A172 (cell line): ENCODE measurements around the gene EIF3L. TPM values are rescaled to one million over a fixed set of nuclear protein-coding genes. Genes with fewer than 3 reads are reported as not detected.
"Not testable (repeated sequence)": the region's sequence is repeated elsewhere in the genome, so short reads cannot be mapped to it uniquely, and the experiment has no call there.

ENCODE experiments used
- DNase-seq: peaks from one replicate; pipeline ENCODE4 v3.0.0-alpha.2; 2015; ENCODE audit warnings: low spot score
- total RNA-seq: library from RNA; depleted of rRNA; stranded (reverse); fragments of >200 nt; shearing (Covaris generic); gene quantifications from 2 replicates; pipeline ENCODE4 v1.2.3, GENCODE V29; 2014; rRNA removed

Gene EIF3L
- 161 and 170 TPM in 2 replicates for total RNA-seq

- DNase-seq = peak; percentile 71
Observed at GRCh38 chr22:37849089-37849751, at the start of gene EIF3L. TSS of gene EIF3L (plus strand) at chr22:37849419. CDS start at chr22:37849450, 31 bp downstream.

DNA sequence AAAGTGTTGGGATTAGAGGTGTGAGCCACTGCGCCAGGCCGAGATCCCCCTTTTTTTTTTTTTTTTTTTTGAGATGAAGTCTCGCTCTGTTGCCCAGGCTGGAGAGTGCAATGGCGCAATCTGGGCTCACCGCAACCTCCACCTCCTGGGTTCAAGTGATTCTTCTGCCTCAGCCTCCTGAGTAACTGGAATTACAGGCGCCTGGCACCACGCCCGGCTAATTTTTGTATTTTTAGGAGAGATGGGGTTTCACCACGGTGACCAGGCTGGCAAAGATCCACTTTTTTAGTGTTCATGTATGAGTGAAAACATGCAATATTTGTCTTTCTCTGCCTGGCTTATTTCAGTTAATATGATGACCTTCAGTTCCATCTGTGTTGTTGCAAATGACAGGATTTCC is 49.2 kb upstream of the EIF3L start:
- not testable (repeated sequence) for DNase-seq

GRCh38 chr22:37801946-37802309 is 47.3 kb upstream of the EIF3L start:
- DNase-seq = no peak

DNA sequence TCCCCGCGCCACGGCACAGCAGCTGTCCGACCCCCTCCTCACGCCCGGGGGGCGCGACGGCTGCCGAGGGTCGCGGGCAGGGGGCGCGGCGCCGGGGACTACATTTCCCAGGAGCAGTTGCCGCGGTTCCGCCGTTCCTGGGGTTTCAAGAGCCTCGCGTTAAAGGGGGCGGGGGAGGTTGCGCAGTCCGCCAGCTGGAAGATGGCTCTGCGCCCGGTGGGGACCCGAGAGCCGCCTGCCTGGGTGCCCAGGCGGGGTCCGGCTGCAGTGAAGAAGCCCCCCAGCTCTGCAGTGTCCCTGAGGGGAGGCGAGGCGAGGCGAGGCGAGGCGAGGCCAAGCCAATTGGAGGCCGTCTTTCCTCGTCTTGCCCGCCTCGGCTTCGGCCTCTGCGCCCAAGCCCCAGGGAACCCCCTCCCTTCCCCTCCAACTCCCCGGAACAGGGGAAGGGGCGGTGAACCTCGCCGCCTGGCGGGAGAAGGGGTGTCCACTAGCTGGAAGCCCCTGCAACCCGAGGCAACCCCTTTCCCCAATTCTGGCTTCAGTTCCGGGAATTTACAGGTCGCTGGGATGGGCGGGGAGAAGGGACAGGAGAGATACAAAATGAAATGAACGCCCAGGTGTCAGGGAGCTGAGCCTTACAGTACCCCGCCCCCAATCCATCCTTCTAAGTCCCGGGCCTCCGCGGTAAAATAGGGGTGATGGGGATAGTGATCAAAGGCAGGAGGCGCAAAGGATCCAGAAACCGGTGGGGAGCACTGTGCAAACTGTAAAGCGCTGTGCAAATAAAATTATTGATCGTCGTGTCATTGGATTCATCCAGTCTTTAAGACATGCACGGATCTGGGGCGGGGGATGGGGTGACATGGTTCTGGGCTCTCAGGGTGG is 46.7 kb upstream of the EIF3L start:
- DNase-seq = no peak

DNA sequence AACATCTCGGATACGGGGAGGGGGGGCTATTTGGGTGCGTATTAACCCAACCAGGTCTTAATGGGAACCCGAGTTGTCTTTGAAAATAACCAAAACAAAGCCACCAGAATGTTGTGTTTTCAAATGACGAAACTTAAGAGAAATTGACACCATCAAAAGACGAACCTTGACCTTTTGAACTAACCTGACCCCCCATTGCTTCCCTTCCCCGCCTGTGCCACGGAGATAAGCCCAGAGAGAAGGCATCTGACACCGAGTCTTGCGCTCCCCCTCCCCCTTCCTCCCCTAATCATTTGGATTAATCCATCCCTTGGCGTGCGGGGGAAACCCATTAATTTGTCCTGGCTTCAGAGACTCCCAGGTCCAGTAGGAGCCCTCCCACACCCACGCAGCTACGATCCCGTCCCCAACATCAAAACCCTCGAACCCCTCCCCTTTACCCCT is 46.0 kb upstream of the EIF3L start:
- no peak for DNase-seq

GRCh38 chr22:37803639-37804351 is 45.4 kb upstream of the EIF3L start:
- DNase-seq = no peak

DNA sequence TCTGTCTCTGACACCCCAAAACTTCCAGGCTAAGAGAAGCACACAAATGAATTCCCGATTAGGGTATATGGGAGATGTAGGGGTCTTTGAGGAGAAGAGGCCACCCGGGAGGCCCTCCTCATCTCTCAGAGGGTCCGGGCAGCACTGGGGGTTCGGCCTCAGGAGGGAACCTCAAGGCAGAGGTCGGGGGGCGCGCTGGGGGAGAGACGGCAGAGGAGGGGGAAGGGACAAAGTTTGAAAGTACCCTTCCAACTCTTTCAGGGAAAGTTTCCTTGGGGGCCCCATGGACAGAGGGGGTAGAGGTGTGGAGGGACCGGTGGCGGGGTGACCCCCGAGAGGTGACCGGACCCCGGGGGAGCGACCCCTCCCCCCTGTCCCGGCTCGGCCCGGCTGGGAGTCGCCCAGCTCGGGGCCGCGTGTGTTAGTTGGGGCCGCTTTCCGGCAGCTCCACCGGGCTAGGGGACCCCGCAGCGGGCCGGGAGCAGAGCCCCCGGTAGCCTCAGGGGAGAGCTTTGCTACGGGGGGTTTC is 44.8 kb upstream of the EIF3L start:
- DNase-seq = no peak

- no peak for DNase-seq
Observed at GRCh38 chr22:37804881-37805809, 44.1 kb upstream of the EIF3L start.

- no peak for DNase-seq
Observed at GRCh38 chr22:37805810-37806277, 43.4 kb upstream of the EIF3L start.

DNA sequence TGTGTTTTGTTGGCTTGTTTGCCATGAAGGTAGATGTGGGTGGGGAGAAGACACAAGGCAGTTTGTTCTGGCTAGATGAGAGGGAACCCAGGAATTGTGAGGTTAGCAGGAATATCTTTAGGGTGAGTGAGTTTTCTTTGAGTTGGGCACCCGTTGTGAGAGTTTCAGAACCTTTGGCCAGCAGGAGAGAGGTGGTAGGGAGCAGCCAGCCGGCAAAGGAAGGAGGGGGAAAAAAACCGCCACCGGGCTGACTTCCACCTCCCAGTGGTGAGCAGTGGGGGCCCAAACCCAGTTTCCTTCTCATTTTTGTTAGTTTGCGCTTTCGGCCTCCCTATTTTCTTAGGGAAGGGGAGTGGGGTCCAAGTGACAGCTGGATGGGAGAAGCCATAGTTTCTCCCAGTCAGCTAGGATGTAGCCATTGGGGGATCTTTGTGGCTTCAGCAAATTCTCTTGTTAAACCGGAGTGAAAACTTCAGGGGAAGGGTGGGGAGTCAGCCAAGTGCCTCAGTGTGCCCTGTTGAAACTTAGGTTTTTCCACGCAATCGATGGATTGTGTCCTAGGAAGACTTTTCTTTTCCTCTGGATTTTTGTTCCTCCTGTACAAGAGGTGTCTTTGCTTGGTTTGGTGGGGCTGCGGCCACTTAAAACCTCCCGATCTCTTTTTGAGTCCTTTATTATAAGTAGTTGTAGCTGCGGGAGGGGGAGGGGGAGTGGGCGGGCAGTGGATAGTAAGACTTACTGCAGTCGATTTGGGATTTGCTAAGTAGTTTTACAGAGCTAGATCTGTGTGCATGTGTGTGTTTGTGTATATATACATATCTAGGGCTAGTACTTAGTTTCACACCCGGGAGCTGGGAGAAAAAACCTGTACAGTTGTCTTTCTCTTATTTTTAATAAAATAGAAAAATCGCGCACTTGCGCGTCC is 42.5 kb upstream of the EIF3L start:
- no peak for DNase-seq

GRCh38 chr22:37807410-37808293 is 41.6 kb upstream of the EIF3L start, which contains the start of gene GCAT:
TSS of gene GCAT (plus strand) at chr22:37807934. CDS start at chr22:37807968, 34 bp downstream.
- peak; percentile 77 for DNase-seq

- no peak for DNase-seq
Observed at GRCh38 chr22:37808294-37808657, 40.9 kb upstream of the EIF3L start.

DNA sequence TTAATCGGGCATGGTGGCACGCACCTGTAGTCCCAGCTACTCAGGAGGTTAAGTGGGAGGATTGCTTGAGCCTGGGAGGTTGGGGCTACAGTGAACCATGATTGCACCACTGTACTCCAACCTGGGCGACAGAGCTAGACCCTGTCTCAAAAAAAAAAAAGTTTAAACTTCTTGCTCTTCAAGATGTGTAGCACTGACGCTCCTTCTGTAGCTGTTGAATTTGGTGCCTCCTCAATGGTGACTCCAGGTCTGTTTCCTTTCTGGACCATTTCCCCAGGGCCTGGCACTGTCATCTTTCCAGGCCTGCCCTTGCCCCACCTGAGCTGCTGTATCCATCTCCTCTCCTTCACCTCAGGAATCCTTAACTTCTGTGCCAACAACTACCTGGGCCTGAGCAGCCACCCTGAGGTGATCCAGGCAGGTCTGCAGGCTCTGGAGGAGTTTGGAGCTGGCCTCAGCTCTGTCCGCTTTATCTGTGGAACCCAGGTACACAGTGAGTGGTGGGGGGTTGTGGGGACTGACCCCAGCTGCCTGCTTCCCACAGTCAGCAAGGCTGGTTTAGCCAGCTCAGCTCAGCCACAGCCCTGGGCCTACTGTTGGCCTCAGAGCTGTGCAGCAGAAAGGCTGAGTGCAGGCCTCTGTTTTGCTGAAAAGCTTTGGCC is 39.4 kb upstream of the EIF3L start:
- DNase-seq = no peak

DNA sequence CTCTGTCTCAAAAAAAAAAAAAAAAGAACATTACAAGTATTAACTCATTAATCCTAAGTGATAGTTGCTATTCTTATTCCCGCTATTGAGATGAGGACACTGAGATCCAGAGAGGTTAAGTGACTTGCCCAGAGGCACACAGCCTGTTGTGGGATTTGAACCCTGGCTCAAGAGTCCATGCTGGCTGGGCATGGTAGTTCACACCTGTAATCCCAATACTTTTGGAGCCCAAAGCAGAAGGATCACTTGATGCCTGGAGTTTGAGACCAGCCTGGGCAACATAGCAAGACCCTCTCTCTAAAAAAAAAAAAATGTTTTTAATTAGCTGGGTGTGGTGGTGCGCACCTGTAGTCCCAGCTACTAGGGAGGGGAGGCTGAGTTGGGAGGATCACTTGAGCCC is 37.4 kb upstream of the EIF3L start:
- no peak for DNase-seq

- no peak for DNase-seq
Observed at GRCh38 chr22:37812869-37813678, 36.1 kb upstream of the EIF3L start.

GRCh38 chr22:37815593-37815992 is 33.6 kb upstream of the EIF3L start:
- DNase-seq = no peak

GRCh38 chr22:37816543-37817180 is 32.6 kb upstream of the EIF3L start:
- DNase-seq = no peak
